ENCODE results near the gene TXNL1. TPM values are rescaled to one million over a fixed set of nuclear protein-coding genes. Genes with fewer than 3 reads are reported as not detected.

TXNL1 gene
- total RNA-seq, 1 experiment from 2014 or later, result 54.5 TPM

DNA sequence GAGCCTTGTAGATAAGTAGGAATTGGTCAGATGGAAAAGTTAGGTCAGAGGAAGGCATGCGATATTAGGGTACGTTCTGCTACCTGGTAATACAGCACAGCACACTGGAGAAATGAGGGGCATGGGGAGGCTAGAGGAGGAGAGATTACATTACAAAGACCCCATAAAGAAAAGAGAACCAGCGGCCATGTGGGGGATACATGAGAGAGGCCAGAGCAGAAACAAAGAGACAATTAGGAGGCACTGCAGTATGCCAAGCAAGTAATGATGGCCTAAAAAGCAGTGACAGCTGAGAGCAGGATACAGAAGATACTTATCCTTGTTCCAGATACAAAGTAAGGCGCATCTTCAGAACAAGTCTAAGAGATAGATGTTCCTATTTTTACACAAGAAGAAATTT lies 40.0 kb downstream of the TXNL1 start:
- TF ChIP-seq CTCF (conservative IDR thresholded peaks at IDR 0.05) (no peak), EZH2 (IDR thresholded peaks at IDR 0.05; ENCODE audit: low read depth) (no peak)
- Histone ChIP-seq H4K20me1 (ENCODE audit: insufficient read depth) (peaks cover 3% of the 10 kb centered on the region; the same call in 1 of the 2 replicates), H3K4me3 (no peak overlapping the region), H3K4me1 (replicated peaks; ENCODE audit: insufficient read depth) (no peaks in the 10 kb centered on the region), H3K27me3 (ENCODE audit: insufficient read depth, low read depth) (no peaks in the 10 kb centered on the region), H3F3A (ENCODE audit: insufficient read depth, low read depth) (peaks cover 10% of the 10 kb centered on the region), H3K4me2 (no peak overlapping the region), H3K79me2 (ENCODE audit: low read depth) (no peaks in the 10 kb centered on the region), H3K9me3 (ENCODE audit: insufficient read depth, low read depth) (no peaks in the 10 kb centered on the region; the same call in 1 of the 2 replicates), H3K9me2 (ENCODE audit: insufficient read depth) (no peaks in the 10 kb centered on the region), H2AFZ (no peak overlapping the region), H3K36me3 (ENCODE audit: low read depth) (peaks cover 6% of the 10 kb centered on the region; the same call in 1 of the 2 replicates), H3K27ac (no peak overlapping the region)
- CTCF ChIA-PET, result no interaction called here
- BruUV-seq (replicated peaks), result TSS peak; percentile 19
- DNase-seq, result no peak
- intact Hi-C loops (cut with micrococcal nuclease; ENCODE audit: unreplicated experiment), result no loop called here
- POLR2A ChIA-PET (ENCODE audit: unreplicated experiment), result no interaction called here

- H3K4me1 ChIP-seq (replicated peaks; ENCODE audit: insufficient read depth), result no peaks in the 10 kb centered on the region
- no peak overlapping the region for H3K4me3 ChIP-seq
- H3K79me2 ChIP-seq (ENCODE audit: low read depth), result no peaks in the 10 kb centered on the region
- no peaks in the 10 kb centered on the region; the same call in 1 of the 2 replicates for H3K9me2 ChIP-seq (ENCODE audit: insufficient read depth)
- H4K20me1 ChIP-seq (ENCODE audit: insufficient read depth), result no peaks in the 10 kb centered on the region
- intact Hi-C loops (cut with micrococcal nuclease; ENCODE audit: unreplicated experiment), result no loop called here
- no TSS peak for BruUV-seq (replicated peaks)
- no peak overlapping the region for H3K4me2 ChIP-seq
- no peak for TF ChIP-seq EZH2 (IDR thresholded peaks at IDR 0.05; ENCODE audit: low read depth)
- TF ChIP-seq CTCF (conservative IDR thresholded peaks at IDR 0.05), result no peak
- no peak for DNase-seq
- no peaks in the 10 kb centered on the region for H3K36me3 ChIP-seq (ENCODE audit: low read depth)
- H3F3A ChIP-seq (ENCODE audit: insufficient read depth, low read depth), result no peaks in the 10 kb centered on the region
- no peaks in the 10 kb centered on the region for H3K27me3 ChIP-seq (ENCODE audit: insufficient read depth, low read depth)
- H3K9me3 ChIP-seq (ENCODE audit: insufficient read depth, low read depth), result no peaks in the 10 kb centered on the region; the same call in 1 of the 2 replicates
- ChIA-PET CTCF (no interaction called here), POLR2A (ENCODE audit: unreplicated experiment) (no interaction called here)
- no peak overlapping the region for H2AFZ ChIP-seq
- no peak overlapping the region for H3K27ac ChIP-seq
Observed at GRCh38 chr18:56593906-56594305, 44.5 kb downstream of the TXNL1 start.

- DNase-seq, result no peak
- H3K27ac ChIP-seq, result no peak overlapping the region
- no peak overlapping the region for H3K4me2 ChIP-seq
- BruUV-seq (replicated peaks), result no TSS peak
- H3K4me3 ChIP-seq, result no peak overlapping the region
- no peaks in the 10 kb centered on the region for H3K9me2 ChIP-seq (ENCODE audit: insufficient read depth)
- H3K9me3 ChIP-seq (ENCODE audit: insufficient read depth, low read depth), result no peaks in the 10 kb centered on the region
- no peak overlapping the region for H2AFZ ChIP-seq
- TF ChIP-seq CTCF (conservative IDR thresholded peaks at IDR 0.05) (no peak), EZH2 (IDR thresholded peaks at IDR 0.05; ENCODE audit: low read depth) (no peak)
- no peaks in the 10 kb centered on the region for H3K36me3 ChIP-seq (ENCODE audit: low read depth)
- no peaks in the 10 kb centered on the region for H3K79me2 ChIP-seq (ENCODE audit: low read depth)
- CTCF ChIA-PET, result no interaction called here
- no peaks in the 10 kb centered on the region for H3K27me3 ChIP-seq (ENCODE audit: insufficient read depth, low read depth)
- POLR2A ChIA-PET (ENCODE audit: unreplicated experiment), result no interaction called here
- H4K20me1 ChIP-seq (ENCODE audit: insufficient read depth), result no peaks in the 10 kb centered on the region; the same call in 1 of the 2 replicates
- intact Hi-C loops (cut with micrococcal nuclease; ENCODE audit: unreplicated experiment), result no loop called here
- H3F3A ChIP-seq (ENCODE audit: insufficient read depth, low read depth), result no peaks in the 10 kb centered on the region
- no peaks in the 10 kb centered on the region for H3K4me1 ChIP-seq (replicated peaks; ENCODE audit: insufficient read depth)
Observed at GRCh38 chr18:56580026-56580425, 58.4 kb downstream of the TXNL1 start.

Data from PC-9 (cell line).